M059J (cell line): ENCODE results near the gene PARD3. TPM values are rescaled to one million over a fixed set of nuclear protein-coding genes. Genes with fewer than 3 reads are reported as not detected.

Experiments used
- DNase-seq: peaks from one replicate; pipeline ENCODE4 v3.0.0-alpha.2; 2012; ENCODE audit warnings: low read depth
- total RNA-seq: library from RNA; depleted of rRNA; stranded (reverse); fragments of >200 nt; shearing (Covaris generic); gene quantifications from 2 replicates; pipeline ENCODE4 v1.2.3, GENCODE V29; 2014

Gene PARD3
- total RNA-seq, 1 experiment from 2014 or later: 17.0 TPM

DNA sequence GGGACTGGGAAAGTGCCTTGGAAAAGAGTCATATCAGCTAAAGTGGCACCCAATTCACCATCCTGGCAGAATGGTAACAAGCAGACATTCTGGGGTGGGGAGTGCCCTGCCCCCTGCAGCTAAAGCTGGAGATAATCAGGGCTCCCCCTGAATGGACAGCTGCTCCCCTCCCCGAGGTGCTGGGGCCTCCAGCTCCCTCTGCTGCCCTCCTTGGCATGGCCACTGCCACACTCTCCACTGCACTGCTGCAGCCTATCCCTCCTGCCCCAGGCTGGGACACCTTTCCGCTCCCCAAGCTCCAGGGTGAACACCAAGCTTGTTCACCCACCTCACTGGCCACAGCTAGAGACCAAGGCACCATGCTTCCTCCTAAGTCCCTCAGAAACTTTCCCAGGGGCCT is 9.8 kb upstream of the PARD3 start:
- DNase-seq: no peak

DNA sequence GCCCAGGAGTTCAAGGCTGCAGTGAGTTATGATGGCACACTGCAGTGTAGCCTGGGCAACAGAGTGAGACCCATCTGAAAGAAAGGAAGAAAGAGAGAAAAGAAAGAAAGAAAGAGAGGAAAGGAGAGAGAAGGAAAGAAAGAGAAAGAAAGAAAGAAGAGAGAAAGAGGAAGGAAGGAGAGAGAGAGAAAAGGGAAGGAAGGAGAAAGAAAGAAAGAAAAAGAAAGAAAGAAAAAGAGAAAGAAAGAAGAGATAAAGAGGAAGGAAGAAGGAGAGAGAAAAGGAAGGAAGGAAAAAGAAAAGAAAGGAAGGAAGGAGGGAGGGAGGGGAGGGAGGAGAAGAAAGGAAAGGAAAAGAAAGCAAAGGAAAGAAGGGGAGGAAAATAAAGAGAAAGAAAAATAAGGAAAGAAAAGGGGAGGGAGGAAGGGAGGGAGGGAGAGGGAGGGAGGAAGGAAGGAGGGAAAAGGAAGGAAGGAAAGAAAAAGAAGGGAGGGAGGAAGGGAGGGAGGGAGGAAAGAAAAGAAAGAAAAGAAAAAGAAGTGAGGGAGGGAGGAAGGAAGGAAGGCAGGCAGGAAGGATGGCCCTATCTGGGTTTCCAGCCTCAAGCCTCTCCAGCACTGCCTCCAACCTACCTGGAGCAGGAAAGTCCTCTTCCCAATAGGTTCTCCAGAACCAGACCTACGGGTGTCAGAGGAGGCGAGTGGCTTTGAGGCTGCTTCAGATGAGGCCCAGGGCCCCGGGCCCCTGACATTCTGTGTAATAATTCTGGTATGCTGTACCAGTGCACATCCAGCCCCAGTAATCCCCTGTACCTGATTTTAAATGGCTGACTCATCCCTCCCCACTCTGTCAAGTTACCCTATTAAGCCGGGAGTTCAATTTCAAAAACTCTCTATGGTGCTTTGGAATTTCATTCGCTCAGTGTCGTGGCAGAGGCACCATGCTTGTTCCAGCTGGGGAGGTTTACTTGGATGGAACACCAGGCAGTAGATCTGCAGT is 6.8 kb upstream of the PARD3 start:
- DNase-seq: peak; percentile 60

DNA sequence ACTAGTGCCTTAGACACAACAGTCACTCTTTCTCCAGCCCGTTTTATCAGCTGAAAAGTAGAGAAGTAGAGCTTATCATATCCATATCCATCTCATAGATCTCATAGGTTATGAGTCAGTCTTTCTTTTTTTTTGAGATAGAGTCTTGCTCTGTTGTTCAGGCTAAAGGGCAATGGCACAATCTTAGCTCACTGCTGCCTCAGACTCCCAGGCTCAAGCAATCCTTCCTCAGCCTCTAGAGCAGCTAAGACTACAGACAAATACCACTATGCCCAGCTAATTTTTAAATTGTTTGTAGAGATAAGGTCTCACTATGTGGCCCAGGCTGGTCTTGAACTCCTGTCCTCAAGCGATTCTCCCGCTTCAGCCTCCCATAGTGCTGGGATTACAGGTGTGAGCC is 2.5 kb upstream of the PARD3 start:
- no peak for DNase-seq

DNA sequence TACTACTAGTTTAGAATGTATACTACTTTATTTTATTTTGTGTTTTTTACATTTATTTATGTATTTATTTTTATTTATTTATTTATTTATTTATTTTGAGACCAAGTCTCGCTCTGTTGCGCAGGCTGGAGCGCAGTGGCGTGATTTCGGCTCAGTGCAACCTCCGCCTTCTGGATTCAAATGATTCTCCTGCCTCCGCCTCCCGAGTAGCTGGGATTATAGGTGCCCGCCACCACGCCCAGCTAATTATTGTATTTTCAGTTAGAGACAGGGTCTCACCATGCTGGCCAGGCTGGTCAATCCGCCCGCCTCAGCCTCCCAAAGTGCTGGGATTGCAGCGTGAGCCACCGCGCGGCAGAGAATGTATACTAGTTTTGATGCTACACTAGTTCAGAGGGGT is 2.0 kb upstream of the PARD3 start:
- no peak for DNase-seq

DNA sequence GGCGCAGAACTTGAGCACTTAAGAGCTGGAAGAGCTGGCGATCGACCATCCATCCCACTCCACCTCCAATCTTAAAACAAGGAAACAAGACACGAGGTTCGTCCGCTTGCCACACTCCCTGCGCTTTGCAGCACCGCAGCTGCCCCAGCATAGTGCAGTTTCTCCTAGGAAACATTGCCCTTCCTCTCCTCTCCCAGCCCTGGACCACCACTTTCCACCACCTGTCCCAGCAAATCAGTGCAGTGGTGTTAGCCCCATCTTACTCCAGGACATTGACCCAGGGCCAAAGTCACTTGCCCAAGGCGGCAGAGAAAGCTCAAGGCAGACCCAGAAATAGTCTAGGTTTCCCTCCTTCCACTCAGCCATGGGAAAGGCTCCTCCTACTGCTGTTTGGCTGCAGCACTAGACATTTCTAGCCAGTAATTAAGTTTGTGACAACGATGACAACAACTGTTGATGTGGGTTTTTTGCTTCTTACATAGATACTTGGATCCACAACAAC is 1.5 kb upstream of the PARD3 start:
- DNase-seq: peak; percentile 37

DNA sequence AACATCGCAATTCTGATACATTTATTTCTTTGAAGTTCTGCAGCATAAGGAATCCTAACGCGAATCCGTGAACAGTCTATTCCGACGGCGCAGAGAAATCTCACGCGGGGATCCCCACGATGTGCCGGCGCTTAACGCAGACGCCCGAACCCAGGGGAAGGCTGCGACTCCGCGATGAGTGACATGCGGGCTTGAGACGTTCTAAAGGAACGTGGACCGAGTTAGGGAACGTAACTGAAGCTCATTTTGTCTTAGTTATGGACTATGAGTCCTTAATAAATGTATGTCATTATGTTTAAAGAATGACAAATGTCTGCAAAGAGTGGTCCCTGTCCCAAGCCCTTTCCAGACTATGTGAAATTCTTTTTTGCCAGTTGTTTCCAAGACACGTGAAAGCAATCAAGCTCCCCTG is 995 bp upstream of the PARD3 start:
- DNase-seq: peak; percentile 9

DNA sequence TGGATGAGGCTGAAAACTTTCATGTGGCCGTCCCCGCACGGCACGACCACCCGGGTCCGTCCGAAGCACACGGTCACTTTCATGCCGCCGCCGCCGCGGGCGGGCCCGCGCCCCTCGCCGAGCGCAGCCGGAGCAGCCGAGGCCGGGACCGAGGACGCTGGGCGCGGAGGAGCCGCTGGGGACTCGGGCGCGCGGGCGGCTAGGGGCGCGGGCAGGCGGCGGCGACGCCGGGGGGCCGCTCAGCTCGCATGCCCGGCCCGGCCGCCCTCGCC is 247 bp downstream of the PARD3 start:
- no peak for DNase-seq

DNA sequence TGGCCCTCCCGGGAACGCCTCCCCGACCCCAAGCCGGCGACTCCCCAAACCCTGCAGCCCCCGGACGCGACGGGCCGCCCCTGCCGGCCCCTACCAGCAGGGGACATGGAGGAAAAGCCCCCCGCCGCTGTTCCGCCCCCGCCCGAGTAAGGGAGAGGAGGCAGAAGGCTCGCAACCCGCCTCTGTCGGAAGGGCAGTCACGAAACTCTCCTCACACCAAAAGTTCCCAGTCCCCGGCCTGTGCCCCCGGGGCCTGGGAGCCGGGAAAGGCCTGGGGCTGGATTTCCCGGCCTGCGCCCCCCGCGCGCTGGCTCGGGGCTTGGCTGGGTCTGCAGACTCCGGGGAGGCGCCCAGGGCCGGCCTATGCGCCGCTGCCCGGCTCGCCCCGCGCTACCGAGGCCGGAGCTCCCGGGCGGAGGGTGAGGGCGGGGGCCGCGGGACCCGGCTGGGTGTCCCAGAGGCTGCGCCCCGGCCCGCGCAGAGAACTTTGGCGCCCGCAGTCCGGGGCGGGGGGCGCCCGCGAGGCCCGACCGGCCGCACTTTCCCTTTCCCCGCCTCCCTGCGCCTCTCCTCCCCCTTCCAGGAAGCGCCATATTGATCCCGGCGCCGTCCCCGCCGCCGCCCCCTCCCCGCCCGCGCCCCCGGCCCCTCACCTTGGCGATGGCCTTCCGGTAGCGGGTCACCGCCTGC is 728 bp downstream of the PARD3 start:
- peak; percentile 19 for DNase-seq

DNA sequence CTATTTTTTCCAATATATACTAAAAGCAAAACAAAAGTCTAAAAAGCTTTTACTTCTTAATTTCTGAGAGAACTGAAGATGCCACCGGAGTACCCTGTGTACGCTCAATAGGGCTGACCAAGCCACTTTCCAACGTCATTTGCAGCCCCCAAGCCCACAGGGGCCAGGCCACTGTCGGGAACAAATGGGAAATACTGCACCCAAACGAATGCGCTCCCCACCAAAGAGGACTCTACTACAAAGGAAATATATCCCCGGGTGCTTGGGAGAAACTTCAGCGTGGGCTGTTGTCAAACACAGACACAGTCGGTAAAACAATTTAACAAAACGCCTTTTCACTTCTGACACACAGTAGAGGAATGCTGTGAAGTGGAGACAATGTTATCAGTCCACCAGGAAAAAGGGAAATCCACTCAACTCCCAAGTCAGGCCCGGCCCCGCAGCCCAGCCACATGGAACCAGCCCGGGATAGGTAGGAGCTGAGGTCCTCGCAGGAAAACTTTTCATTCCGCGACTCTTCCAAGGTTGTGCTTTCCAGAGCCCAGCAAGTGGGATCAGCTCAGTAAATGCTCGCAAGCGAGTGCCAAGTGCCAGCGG is 1.4 kb downstream of the PARD3 start:
- DNase-seq: peak; percentile 40

DNA sequence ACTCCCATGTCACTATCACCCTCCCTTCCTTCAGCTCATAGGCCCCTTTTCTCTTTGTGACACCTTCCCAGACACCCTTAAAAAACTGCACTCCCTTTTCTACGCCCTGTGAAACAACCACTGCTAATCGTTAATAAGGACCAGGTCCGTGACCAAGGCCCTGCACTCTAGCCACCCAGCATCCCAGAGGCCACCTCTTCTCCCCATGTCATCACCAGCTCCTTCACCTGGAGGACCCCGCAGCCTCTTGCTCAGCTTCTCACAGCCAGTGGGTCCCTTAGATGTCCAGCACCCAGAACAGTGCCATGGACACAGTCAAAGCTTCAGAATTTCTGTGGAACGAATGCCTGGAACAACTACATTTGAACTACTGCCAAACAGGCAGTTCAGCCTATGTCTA is 2.3 kb downstream of the PARD3 start:
- DNase-seq: no peak

DNA sequence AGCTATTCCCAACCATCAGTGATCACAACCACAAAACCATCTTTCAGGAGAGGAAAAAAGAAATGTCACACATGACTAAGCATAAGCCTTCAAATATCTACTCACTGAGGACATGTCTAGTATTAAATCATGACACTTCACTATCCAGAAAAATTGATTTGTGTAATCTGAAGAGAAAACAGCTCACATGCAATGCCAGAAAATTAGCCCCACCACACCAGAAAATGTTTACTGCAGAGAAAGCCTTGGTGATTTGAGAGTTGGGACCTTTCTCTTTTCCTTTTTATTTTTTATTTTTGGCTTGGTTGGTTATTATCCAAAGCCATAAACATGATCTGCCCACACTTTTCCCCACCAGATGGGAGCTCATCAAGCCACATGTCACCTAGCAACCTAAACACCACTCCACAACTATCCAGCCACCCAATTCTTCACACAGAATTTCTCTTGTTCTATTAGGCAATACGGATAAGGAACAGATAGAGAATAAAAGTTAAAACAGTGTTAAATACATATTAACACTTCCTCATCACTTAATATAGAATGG is 3.1 kb downstream of the PARD3 start:
- peak; percentile 30 for DNase-seq

DNA sequence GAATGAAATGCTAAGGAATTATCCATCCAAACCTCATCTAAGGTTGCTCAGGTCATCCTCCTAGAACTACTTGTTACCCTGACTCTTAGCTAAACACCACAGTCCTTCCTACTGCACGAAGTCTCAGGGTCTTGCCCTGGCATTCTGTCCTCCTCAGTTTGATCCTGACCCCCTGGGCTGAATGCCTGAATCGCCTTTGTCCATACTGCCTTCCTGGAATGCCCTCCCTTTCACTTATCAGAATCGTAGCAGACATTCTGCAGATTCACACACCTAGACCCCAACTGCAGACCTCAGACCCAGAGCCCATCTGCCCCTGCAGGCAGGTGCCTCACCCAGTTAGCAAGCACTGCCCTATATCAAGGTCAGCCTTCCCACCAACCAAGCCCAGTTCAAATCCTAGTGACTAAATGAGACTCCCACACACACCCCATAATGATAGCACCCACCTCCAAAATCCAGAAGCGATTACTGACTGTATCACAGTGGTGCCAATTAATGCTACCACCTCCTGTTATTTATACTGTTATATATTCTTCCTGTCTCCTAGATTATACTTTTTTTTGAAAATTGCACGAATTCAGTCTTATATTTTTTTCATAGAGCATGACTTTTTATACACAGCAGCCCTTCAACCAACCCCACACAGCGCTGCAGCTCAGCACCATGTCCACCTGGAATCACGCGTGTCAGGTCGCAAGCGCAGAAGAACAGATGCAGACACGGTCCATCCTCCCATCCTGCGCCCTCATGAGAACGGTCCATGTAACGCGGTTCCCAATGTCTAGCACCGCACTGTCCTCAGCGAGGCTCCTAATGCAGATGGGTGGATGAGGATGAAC is 3.7 kb downstream of the PARD3 start:
- DNase-seq: no peak

DNA sequence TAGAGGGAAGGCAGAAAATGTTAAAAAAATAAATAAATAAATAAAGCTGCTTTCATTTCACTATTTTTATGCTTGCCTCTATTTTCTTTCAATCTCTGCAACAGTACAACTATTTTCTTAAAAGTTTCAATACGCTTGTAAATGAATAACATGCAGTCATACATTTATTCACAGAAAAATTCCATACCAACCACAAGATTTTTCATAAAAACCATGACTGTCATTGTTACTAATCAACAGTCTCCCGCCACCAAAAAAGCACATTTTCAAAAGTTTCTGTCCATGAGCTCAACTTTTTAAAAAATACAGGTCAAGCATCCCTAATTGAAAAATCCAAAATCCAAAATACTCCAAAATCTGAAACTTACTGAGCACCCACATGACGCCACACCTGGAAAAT is 5.3 kb downstream of the PARD3 start:
- DNase-seq: no peak

DNA sequence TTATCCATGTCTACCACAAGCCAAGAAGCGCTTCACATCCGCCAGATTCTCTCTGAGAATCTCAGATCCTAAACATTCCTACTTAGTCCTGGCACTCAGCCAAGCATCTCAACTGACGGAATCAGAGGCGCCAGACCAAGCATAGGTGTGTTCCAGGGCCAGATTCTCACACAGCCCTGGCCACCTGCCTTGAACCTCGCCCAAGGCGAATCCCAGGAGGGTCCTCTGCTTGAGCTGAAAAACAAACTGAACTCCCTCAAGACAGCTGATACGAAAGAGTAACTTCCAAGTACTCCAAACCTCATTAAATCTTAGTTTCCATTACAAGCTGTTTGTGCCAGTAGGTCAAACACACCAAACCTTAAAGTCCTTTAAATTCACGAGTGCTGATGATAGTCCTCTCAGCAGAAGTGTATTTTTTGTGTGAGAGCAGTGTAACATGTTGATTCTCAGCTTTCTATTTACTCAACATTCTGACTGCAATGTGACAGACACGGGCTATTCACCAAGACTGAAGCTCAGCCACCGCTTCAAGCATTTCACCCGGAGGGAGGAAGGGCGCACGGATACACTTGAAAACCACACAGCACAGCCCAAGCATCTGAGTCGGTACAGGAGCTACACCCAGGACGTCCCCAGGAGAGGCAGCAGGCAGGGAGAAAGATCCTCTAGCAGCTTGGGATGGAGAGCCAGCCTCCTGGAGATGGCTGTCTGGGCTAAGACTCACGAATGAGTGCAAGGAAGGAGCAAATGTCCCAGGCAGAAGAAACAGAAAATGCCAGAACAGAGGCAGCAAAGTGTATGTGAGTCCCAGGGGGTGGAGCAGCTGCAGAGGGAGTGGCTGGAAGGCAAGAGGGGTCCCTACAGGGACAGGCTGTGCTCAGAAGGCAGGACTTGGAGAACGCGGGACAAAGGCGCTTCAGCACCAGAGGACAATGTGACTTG is 6.0 kb downstream of the PARD3 start:
- no peak for DNase-seq

DNA sequence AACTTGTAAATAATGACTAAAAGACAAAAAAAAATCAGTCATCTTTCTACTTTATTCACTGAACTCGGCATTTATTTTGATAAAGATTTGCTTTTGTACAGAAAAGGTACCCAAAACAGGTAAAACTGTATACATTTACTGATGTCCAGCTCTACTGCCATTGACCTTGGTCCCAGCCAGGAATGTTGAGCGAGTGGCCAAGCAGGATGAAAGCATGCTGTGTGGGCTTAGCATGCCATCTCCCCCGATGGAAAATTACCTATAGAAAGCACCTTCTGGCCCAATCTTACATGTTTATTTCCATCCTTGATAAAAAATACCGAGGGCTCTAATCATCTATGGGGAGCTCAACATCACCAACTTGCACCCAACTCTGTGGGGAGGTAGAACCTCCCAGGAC is 6.8 kb downstream of the PARD3 start:
- no peak for DNase-seq

DNA sequence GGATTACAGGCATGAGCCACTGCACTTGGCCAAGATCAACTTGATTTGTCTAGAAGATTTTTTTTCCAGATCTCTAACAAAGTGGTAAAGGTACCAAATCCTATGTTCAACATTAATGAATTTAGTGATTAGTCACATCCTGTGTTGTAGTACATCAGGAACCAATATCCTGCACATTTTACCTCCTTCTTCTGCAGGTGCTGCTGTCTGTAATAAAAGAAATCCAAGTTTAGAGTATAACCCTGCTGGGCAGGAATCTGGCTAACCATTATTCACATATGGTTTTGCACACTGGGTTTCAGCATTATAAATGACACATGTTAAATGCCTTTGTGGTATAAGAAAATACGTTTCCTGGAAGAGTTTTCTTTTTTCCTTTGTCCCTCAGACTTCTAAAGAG is 10.8 kb downstream of the PARD3 start:
- peak; percentile 7 for DNase-seq

DNA sequence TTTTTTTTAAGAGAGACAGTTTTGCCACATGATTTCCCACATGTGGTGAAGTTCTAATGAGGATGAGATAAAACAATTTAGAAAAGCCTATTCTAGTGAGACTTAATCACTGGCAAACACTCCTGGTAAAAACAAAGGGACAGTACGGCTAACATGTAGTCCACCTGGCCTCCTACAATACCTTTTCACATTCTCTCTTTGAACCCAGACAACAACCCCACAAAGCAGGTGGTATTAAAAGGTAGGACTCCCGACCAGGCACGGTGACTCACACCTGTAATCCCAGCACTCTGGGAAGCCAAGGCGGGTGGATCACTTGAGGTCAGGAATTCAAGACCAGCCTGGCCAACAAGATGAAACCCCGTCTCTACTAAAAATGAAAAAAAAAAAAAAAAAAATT is 12.4 kb downstream of the PARD3 start:
- DNase-seq: no peak

DNA sequence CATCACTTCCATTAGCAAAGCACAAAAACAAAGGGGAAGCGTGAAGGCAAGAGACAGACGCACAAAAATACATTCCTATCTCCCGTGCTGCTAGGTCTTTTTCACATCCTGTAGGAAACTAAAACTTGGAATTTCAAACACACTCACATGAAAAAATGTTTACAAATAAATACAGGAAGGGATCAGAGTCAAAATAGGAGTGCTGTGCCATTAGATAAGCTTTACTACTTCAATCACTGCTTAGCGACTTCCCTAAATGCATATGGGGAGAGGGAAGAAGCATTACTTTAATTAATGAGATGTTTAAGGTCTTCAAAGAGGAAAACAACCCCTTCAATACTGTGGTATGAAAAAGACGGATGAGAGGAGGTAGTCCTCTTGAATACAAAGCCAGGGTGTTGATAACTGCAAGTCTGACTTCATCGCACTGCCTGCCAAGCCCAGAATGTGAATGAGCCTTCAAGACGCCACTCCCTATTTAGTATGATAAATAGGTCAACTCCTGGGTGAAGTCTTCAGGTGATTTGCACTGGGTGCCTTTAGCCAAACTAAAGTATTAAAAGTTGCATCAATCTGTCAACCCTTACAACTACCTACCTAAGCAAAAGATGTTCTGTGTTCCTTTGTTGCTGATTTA is 13.9 kb downstream of the PARD3 start:
- no peak for DNase-seq

DNA sequence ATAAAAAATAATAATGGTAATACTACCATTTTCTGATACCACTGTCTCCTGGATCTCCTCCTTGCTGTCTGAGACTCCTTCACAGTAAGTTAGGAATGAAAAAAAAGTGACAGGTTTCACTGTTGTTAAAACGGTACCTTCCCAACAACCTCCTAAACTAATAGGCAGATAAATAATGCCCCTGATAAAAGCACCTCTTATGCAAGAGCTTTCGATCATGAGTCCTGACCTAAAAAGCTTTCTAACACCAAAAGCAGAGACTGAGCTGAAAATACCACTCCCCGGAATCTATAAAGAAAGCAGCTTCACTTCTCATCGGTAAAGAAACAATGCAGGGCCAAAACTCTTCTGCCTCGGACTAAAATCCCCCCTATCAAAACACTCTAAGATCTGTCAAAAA is 14.5 kb downstream of the PARD3 start:
- DNase-seq: no peak

DNA sequence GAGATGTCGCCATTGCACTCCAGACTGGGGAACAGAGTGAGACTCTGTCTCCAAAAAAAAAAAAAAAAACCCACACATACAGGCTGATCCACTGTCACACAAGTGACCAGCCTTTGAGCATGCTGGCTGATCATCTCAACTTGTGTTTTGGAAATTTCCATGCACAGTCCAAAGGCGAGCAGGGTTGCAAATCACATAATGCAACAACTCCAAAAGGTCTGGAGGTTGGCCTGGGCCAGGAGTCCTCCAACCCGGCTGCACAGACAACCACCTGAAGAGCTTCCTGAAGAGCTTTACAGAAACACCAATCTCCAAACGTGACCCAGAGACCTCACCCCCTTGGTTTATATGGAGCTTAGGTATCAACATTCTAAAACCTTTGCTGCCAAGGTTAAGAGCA is 16.4 kb downstream of the PARD3 start:
- DNase-seq: no peak
